MCF 10A (cell line): ENCODE measurements around the gene NSMF. TPM values are rescaled to one million over a fixed set of nuclear protein-coding genes. Genes with fewer than 3 reads are reported as not detected.
A peak's percentile ranks its signal among the peaks of the same experiment; 100 is the strongest.
"Not testable (repeated sequence)": the region's sequence is repeated elsewhere in the genome, so short reads cannot be mapped to it uniquely, and the experiment has no call there.

Experiments
- BruUV-seq: library from RNA; stranded (reverse); fragments of 400-500 nt; replicated peaks from 2 replicates; lab custom pipeline; 2021; lab: Mats Ljungman, UMichigan
- CTCF ChIA-PET: fragments of 300-600 bp; sonication (Branson Sonifier 250); formaldehyde crosslinking; extraction: SDS; loops from one replicate; lab custom pipeline; 2021; ENCODE audit warnings: antibody characterized with exemption, inconsistent platforms; lab: Yijun Ruan, JAX
- POLR2A ChIA-PET: fragments of 300-600, 350-650 bp; sonication (Branson Sonifier 250); formaldehyde crosslinking; extraction: SDS; loops from one replicate; lab custom pipeline; 2020; ENCODE audit warnings: antibody characterized with exemption, inconsistent platforms; lab: Yijun Ruan, JAX
- DNase-seq: peaks from one replicate; pipeline ENCODE4 v3.0.0-alpha.2; 2018; ENCODE audit not compliant: unreplicated experiment
- H3K27ac Mint-ChIP-seq: one replicate; pipeline ENCODE4 v1.8.0; 2022; ENCODE audit warnings: mild to moderate bottlenecking, low read depth, mixed read lengths; ENCODE audit not compliant: unreplicated experiment
- H3K27me3 Mint-ChIP-seq: one replicate; pipeline ENCODE4 v1.8.0; 2022; ENCODE audit warnings: mixed read lengths; ENCODE audit not compliant: insufficient read depth, unreplicated experiment
- H3K36me3 Mint-ChIP-seq: one replicate; pipeline ENCODE4 v1.8.0; 2022; ENCODE audit warnings: mild to moderate bottlenecking, moderate library complexity, mixed read lengths; ENCODE audit not compliant: insufficient read depth, unreplicated experiment
- H3K4me1 Mint-ChIP-seq: one replicate; pipeline ENCODE4 v1.8.0; 2022; ENCODE audit warnings: mixed read lengths; ENCODE audit not compliant: insufficient read depth, unreplicated experiment
- H3K4me3 Mint-ChIP-seq: one replicate; pipeline ENCODE4 v1.8.0; 2022; ENCODE audit warnings: mild to moderate bottlenecking, moderate library complexity, mixed read lengths; ENCODE audit not compliant: unreplicated experiment
- H3K9me3 Mint-ChIP-seq: one replicate; pipeline ENCODE4 v1.8.0; 2022; ENCODE audit warnings: mixed read lengths; ENCODE audit not compliant: unreplicated experiment
- intact Hi-C: fragments of 100-400 bp; cut with micrococcal nuclease; formaldehyde crosslinking; loops from 2 replicates; pipeline ENCODE4 v1.14.1; 2022
- total RNA-seq: library from RNA; stranded (reverse); gene quantifications from 2 replicates; pipeline ENCODE4 v1.2.3, GENCODE V29; 2022
- TF ChIP-seq, protein P1 (sequence below): fragments of 200-600 bp; IDR thresholded peaks from one replicate; pipeline ENCODE4 v1.8.0; 2022; ENCODE audit warnings: antibody characterized with exemption, mild to moderate bottlenecking; ENCODE audit not compliant: unreplicated experiment

Gene NSMF
- total RNA-seq, 1 experiment from 2014 or later: 37.8 TPM

DNA sequence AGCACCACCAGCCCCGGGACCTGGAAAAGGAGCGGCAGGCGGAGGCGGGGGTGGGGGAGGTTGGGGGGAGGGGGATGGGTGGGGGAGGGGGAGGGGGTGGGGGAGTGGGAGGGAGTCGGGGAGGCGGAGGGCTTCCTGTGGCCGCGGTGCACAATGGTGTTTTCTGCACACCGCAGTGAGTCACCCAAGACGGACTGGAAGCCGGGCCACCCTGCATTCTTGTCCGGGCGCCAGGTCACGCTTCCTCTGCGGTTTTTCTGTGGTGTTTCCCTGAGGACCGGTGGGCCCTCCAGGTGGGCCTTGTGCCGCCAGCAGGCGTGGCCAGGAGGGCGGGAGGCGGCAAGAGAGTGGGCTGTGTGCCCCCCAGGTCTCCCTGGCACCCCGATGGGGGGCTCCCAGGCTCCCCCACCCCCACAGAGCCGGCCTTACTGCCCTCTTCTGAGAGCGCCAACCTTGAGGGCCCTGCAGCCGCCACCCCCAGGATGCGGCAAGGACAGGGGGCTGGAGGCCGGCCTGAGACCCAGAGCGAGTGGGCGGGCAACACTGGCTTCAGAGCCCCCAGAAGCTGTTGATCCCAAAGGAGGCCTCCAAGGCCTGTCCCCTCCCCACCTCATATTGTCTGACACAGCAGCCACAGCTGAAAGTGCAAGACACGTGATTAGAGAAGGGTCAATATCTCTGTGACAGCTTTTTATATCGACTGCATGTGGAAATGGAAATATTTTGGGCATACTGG, 47.3 kb downstream of the NSMF start:
- ChIA-PET POLR2A (interaction anchor here (0.5 to 5.6 kb wide), 7 partner anchors 12 to 352 kb away, joined by 3 to 62 read pairs (median 3); partner anchors contain the start of genes EXD3, NOXA1, NSMF and TUBB4B), CTCF (interaction anchor here (0.5 to 3.6 kb wide), 2 partner anchors 11 to 215 kb away, joined by 5 to 16 read pairs; partner anchors contain the start of genes EXD3 and NOXA1)
- peak; percentile 97 for DNase-seq
- H3K27me3 Mint-ChIP-seq: no peaks in the 10 kb centered on the region
- H3K36me3 Mint-ChIP-seq: peaks cover 4% of the 10 kb centered on the region
- H3K9me3 Mint-ChIP-seq: no peaks in the 10 kb centered on the region
- H3K27ac Mint-ChIP-seq: peak overlapping the region; percentile 94
- intact Hi-C loops: no loop called here
- TF ChIP-seq, protein P1, sequence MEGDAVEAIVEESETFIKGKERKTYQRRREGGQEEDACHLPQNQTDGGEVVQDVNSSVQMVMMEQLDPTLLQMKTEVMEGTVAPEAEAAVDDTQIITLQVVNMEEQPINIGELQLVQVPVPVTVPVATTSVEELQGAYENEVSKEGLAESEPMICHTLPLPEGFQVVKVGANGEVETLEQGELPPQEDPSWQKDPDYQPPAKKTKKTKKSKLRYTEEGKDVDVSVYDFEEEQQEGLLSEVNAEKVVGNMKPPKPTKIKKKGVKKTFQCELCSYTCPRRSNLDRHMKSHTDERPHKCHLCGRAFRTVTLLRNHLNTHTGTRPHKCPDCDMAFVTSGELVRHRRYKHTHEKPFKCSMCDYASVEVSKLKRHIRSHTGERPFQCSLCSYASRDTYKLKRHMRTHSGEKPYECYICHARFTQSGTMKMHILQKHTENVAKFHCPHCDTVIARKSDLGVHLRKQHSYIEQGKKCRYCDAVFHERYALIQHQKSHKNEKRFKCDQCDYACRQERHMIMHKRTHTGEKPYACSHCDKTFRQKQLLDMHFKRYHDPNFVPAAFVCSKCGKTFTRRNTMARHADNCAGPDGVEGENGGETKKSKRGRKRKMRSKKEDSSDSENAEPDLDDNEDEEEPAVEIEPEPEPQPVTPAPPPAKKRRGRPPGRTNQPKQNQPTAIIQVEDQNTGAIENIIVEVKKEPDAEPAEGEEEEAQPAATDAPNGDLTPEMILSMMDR: no peak
- H3K4me1 Mint-ChIP-seq: peaks cover 8% of the 10 kb centered on the region
- BruUV-seq: no TSS peak
- peak overlapping the region; percentile 55 for H3K4me3 Mint-ChIP-seq

DNA sequence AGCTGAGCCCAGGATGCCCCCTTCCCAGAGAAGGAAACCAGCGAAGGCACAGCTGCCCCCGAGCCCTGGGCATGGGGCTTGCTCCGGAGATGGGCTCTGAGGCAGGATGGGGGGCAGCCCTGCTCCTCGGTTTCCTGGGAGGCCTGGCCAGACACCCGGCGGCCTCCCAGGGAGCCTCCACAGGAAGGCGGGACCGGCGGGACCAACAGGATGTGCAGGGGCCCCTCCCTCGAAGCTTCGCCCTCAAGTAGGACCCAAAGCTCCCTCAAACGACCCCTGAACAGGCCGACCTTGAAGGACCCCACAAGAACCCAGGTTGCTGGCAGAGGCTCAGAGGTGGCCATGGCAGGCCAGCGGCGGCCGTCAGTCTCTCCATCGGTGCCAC, 47.9 kb downstream of the NSMF start:
- peak; percentile 50 for DNase-seq
- intact Hi-C loops: no loop called here

GRCh38 chr9:137410891-137411249, 48.3 kb downstream of the NSMF start:
- CTCF ChIA-PET: no interaction called here
- intact Hi-C loops: no loop called here
- POLR2A ChIA-PET: interaction anchor here (5.6 kb wide), 1 partner anchor 13 kb away, joined by 62 read pairs; the partner anchor contains the start of genes EXD3 and NOXA1

More for the DNA sequence above, 47.9 kb downstream of the NSMF start:
- BruUV-seq: no TSS peak
- Mint-ChIP-seq H3K9me3 (no peaks in the 10 kb centered on the region), H3K4me3 (peak overlapping the region; percentile 55), H3K27me3 (no peaks in the 10 kb centered on the region), H3K36me3 (peaks cover 5% of the 10 kb centered on the region), H3K4me1 (peaks cover 8% of the 10 kb centered on the region), H3K27ac (peak overlapping the region; percentile 94)
- CTCF ChIA-PET: interaction anchor here (0.5 kb wide), 1 partner anchor 214 kb away, joined by 5 read pairs; no protein-coding TSS in a partner anchor
- POLR2A ChIA-PET: interaction anchor here (1.8 to 5.6 kb wide), 2 partner anchors 13 to 46 kb away, joined by 5 to 62 read pairs; partner anchors contain the start of genes EXD3 and NOXA1
- TF ChIP-seq, protein P1: no peak

DNA sequence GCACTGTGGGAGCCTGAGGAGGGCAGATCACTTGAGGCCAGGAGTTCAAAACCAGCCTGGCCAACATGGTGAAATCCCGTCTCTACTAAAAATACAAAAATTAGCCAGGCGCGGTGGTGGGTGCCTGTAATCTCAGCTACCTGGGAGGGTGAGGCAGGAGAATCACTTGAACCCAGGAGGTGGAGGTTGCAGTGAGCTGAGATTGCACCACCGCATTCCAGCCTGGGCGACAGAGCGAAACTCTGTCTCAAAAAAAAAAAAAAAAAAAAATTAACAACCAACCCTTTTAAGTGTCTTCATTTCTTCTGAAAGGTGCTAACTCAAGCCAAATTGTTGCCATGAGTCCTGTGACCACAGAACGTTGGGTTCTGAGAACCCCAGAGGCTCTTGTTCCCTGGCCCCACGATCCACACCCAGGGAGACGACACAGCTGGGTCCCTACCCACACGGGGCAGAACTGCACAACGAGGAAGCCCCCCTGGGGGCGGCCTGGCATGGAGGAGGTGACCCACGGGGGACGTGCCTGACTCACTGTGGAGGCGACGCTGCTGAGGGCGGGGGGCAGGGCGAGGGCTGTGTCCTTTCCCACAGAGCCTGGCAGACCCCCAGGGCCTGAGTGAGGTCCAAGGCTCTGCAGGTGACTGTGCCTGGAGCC, 48.8 kb downstream of the NSMF start:
- ChIA-PET POLR2A (interaction anchor here (0.8 to 5.6 kb wide), 3 partner anchors 10 to 562 kb away, joined by 3 to 62 read pairs (median 4); partner anchors contain the start of genes EXD3 and NOXA1), CTCF (interaction anchor here (0.7 kb wide), 2 partner anchors 87 to 109 kb away, joined by 3 read pairs; no protein-coding TSS in a partner anchor)
- H3K4me1 Mint-ChIP-seq, H3K27me3 Mint-ChIP-seq, H3K36me3 Mint-ChIP-seq, H3K9me3 Mint-ChIP-seq, intact Hi-C loops, BruUV-seq: not testable (repeated sequence)
- Mint-ChIP-seq H3K27ac (peak overlapping the region; percentile 19), H3K4me3 (peak overlapping the region; percentile 55)
- DNase-seq: peak; percentile 62

More at GRCh38 chr9:137410891-137411249, 48.3 kb downstream of the NSMF start:
- no TSS peak for BruUV-seq
- Mint-ChIP-seq H3K27me3 (no peaks in the 10 kb centered on the region), H3K9me3 (no peaks in the 10 kb centered on the region), H3K27ac (no peak overlapping the region), H3K4me3 (peak overlapping the region; percentile 55), H3K4me1 (peaks cover 8% of the 10 kb centered on the region), H3K36me3 (peaks cover 9% of the 10 kb centered on the region)
- TF ChIP-seq, protein P1: no peak
- no peak for DNase-seq
